ENCODE results near the gene HSPBP1. TPM values are rescaled to one million over a fixed set of nuclear protein-coding genes. Genes with fewer than 3 reads are reported as not detected.

The HSPBP1 gene
- total RNA-seq, 4 donors from 2014 or later: 18.5 to 41.7 (median 36.7) TPM

- TF ChIP-seq CTCF (IDR thresholded peaks at IDR 0.05 in 4 of 5, conservative IDR thresholded peaks at IDR 0.05 in 1 of 5): no peak
- TF ChIP-seq POLR2A (IDR thresholded peaks at IDR 0.05): no peak
- DNase-seq (no peak), ATAC-seq (no peak)
- intact Hi-C loops (cut with DNase I; ENCODE audit: low total_unique reads): no loop called here
- no peaks in the 10 kb centered on the region for H3K27me3 ChIP-seq
- no peak overlapping the region for H3K4me3 ChIP-seq
- H3K36me3 ChIP-seq: peaks cover 0 to 2% of the 10 kb centered on the region in 2 donors
- in situ Hi-C loops (cut with MboI; ENCODE audit: low sequenced_read_pairs in 4 of 4): no loop called here
- H3K4me1 ChIP-seq: no peaks in the 10 kb centered on the region
- H3K27ac ChIP-seq: no peak overlapping the region
- no peaks in the 10 kb centered on the region for H3K9me3 ChIP-seq
Measured at GRCh38 chr19:55266404-55266803, 13.5 kb downstream of the HSPBP1 start.

DNA sequence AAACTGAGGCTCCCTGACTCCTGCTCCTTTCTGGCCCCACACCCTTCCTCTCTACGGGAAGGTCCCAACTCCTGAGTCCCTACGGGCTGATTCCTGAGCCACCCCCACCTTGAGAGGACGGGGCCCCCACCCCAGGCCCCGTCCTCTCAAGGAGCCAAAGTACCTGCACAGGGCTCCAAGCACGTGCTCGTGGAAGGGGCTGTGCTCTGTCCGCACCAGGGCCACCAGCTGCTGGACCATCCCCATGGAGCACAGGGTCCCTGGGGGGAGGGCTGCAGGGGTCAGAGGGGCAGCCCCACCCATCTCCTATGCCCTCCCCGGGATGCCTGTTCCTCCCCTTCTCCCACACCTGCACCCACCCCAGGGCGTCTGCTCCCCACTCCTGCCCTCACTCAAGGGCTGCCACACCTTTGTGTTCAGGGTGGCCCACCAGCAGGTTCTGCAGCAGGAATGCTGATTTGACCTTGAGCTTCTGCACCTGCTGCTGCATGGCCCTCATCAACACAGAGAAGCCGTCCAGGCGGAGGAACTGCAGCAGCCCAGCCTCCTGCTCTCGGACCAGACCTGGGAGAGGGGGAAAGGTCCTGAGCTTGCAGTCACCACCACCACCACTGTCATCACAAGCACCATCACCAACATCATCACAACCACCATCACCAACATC is 14.1 kb downstream of the HSPBP1 start:
- Histone ChIP-seq H3K4me1 (no peaks in the 10 kb centered on the region), H3K36me3 (no peaks in the 10 kb centered on the region), H3K4me3 (no peak overlapping the region), H3K27ac (no peak overlapping the region), H3K9me3 (no peaks in the 10 kb centered on the region), H3K27me3 (no peaks in the 10 kb centered on the region)
- in situ Hi-C loops (cut with MboI; ENCODE audit: low sequenced_read_pairs in 4 of 4) (no loop called here), intact Hi-C loops (cut with DNase I; ENCODE audit: low total_unique reads) (no loop called here)
- no peak for DNase-seq
- no peak for TF ChIP-seq CTCF (IDR thresholded peaks at IDR 0.05 in 4 of 5, conservative IDR thresholded peaks at IDR 0.05 in 1 of 5)
- no peak for TF ChIP-seq POLR2A (IDR thresholded peaks at IDR 0.05)
- no peak for ATAC-seq

- TF ChIP-seq POLR2A (IDR thresholded peaks at IDR 0.05) (no peak), CTCF (IDR thresholded peaks at IDR 0.05 in 4 of 5, conservative IDR thresholded peaks at IDR 0.05 in 1 of 5) (no peak)
- ATAC-seq: no peak
- in situ Hi-C loops (cut with MboI; ENCODE audit: low sequenced_read_pairs in 4 of 4): no loop called here
- Histone ChIP-seq H3K27me3 (no peaks in the 10 kb centered on the region), H3K4me1 (peaks cover 0 to 1% of the 10 kb centered on the region in 2 donors), H3K9me3 (no peaks in the 10 kb centered on the region), H3K36me3 (no peaks in the 10 kb centered on the region), H3K27ac (no peak overlapping the region), H3K4me3 (no peak overlapping the region)
- intact Hi-C loops (cut with DNase I; ENCODE audit: low total_unique reads): no loop called here
- DNase-seq: no peak
Measured at GRCh38 chr19:55265173-55265572, 14.7 kb downstream of the HSPBP1 start.

DNA sequence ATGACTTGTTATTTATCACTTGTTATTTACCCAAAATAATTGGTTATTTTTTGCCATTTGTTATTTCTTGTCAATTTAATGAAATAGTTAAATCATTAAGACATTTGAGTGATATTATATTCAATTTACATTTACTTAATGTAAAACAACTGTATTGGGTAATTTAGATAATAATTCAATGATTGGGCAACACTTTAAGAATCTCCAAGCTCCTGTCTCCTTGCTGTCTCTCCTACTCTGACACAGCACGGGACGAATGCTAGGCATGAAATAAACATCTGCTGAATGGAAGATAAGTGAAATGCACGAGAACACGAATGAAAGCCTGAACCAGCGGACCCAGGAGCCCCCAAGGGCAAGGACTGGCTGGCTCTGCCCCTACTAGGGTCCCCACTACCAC is 15.4 kb downstream of the HSPBP1 start:
- H3K4me1 ChIP-seq: peaks cover 6 to 8% of the 10 kb centered on the region in 2 donors
- no peak overlapping the region for H3K27ac ChIP-seq
- DNase-seq: no peak
- ATAC-seq: no peak
- TF ChIP-seq POLR2A (IDR thresholded peaks at IDR 0.05) (no peak), CTCF (IDR thresholded peaks at IDR 0.05 in 4 of 5, conservative IDR thresholded peaks at IDR 0.05 in 1 of 5) (no peak)
- in situ Hi-C loops (cut with MboI; ENCODE audit: low sequenced_read_pairs in 4 of 4): no loop called here
- intact Hi-C loops (cut with DNase I; ENCODE audit: low total_unique reads): no loop called here
- no peaks in the 10 kb centered on the region for H3K9me3 ChIP-seq
- H3K4me3 ChIP-seq: no peak overlapping the region
- H3K27me3 ChIP-seq: no peaks in the 10 kb centered on the region
- no peaks in the 10 kb centered on the region for H3K36me3 ChIP-seq

- Histone ChIP-seq H3K9me3 (no peaks in the 10 kb centered on the region), H3K4me3 (no peak overlapping the region), H3K4me1 (peaks cover 13 to 15% of the 10 kb centered on the region in 2 donors), H3K36me3 (no peaks in the 10 kb centered on the region), H3K27ac (no peak overlapping the region), H3K27me3 (no peaks in the 10 kb centered on the region)
- intact Hi-C loops (cut with DNase I; ENCODE audit: low total_unique reads) (no loop called here), in situ Hi-C loops (cut with MboI; ENCODE audit: low sequenced_read_pairs in 4 of 4) (no loop called here)
- ATAC-seq (no peak), DNase-seq (no peak)
- TF ChIP-seq CTCF (IDR thresholded peaks at IDR 0.05 in 4 of 5, conservative IDR thresholded peaks at IDR 0.05 in 1 of 5): no peak
- no peak for TF ChIP-seq POLR2A (IDR thresholded peaks at IDR 0.05)
Measured at GRCh38 chr19:55262359-55262758, 17.6 kb downstream of the HSPBP1 start.
